Measurements from ENCODE around the gene SMAD4. TPM values are rescaled to one million over a fixed set of nuclear protein-coding genes. Genes with fewer than 3 reads are reported as not detected.
"Not testable (repeated sequence)": the region's sequence is repeated elsewhere in the genome, so short reads cannot be mapped to it uniquely, and the experiment has no call there.

SMAD4 gene
- total RNA-seq, 1 donor from 2014 or later: 87.2 TPM

- Mint-ChIP-seq H3K27ac (ENCODE audit: unreplicated experiment) (no peak overlapping the region), H3K4me1 (ENCODE audit: unreplicated experiment) (no peaks in the 10 kb centered on the region), H3K4me3 (ENCODE audit: unreplicated experiment) (no peak overlapping the region), H3K36me3 (ENCODE audit: low read depth, unreplicated experiment) (peaks cover 35% of the 10 kb centered on the region), H3K9me3 (ENCODE audit: unreplicated experiment) (no peaks in the 10 kb centered on the region), H3K27me3 (ENCODE audit: unreplicated experiment) (peaks cover 2% of the 10 kb centered on the region)
- TF ChIP-seq CTCF (IDR thresholded peaks at IDR 0.05; ENCODE audit: unreplicated experiment): no peak
- no peak for DNase-seq (ENCODE audit: low spot score)
Observed at GRCh38 chr18:51088410-51088809, 58.4 kb downstream of the SMAD4 start.

- Mint-ChIP-seq H3K9me3 (ENCODE audit: unreplicated experiment) (no peaks in the 10 kb centered on the region), H3K4me3 (ENCODE audit: unreplicated experiment) (no peak overlapping the region), H3K27ac (ENCODE audit: unreplicated experiment) (no peak overlapping the region), H3K27me3 (ENCODE audit: unreplicated experiment) (peaks cover 2% of the 10 kb centered on the region), H3K4me1 (ENCODE audit: unreplicated experiment) (no peaks in the 10 kb centered on the region), H3K36me3 (ENCODE audit: low read depth, unreplicated experiment) (peaks cover 35% of the 10 kb centered on the region)
- DNase-seq (ENCODE audit: low spot score): no peak
- no peak for TF ChIP-seq CTCF (IDR thresholded peaks at IDR 0.05; ENCODE audit: unreplicated experiment)
Observed at GRCh38 chr18:51089691-51090090, 59.7 kb downstream of the SMAD4 start.

- DNase-seq (ENCODE audit: low spot score): no peak
- Mint-ChIP-seq H3K9me3 (ENCODE audit: unreplicated experiment) (no peaks in the 10 kb centered on the region), H3K27me3 (ENCODE audit: unreplicated experiment) (no peaks in the 10 kb centered on the region), H3K27ac (ENCODE audit: unreplicated experiment) (no peak overlapping the region), H3K4me1 (ENCODE audit: unreplicated experiment) (no peaks in the 10 kb centered on the region), H3K36me3 (ENCODE audit: low read depth, unreplicated experiment) (peaks cover 22% of the 10 kb centered on the region), H3K4me3 (ENCODE audit: unreplicated experiment) (no peak overlapping the region)
- TF ChIP-seq CTCF (IDR thresholded peaks at IDR 0.05; ENCODE audit: unreplicated experiment): no peak
Observed at GRCh38 chr18:51091270-51091669, 61.3 kb downstream of the SMAD4 start.

- TF ChIP-seq CTCF (IDR thresholded peaks at IDR 0.05; ENCODE audit: unreplicated experiment): no peak
- no peak for DNase-seq (ENCODE audit: low spot score)
- Mint-ChIP-seq H3K27ac (ENCODE audit: unreplicated experiment) (no peak overlapping the region), H3K4me3 (ENCODE audit: unreplicated experiment) (no peak overlapping the region), H3K9me3 (ENCODE audit: unreplicated experiment) (no peaks in the 10 kb centered on the region), H3K36me3 (ENCODE audit: low read depth, unreplicated experiment) (peaks cover 14% of the 10 kb centered on the region), H3K4me1 (ENCODE audit: unreplicated experiment) (no peaks in the 10 kb centered on the region), H3K27me3 (ENCODE audit: unreplicated experiment) (no peaks in the 10 kb centered on the region)
Observed at GRCh38 chr18:51092117-51092516, 62.1 kb downstream of the SMAD4 start.

GRCh38 chr18:51092967-51093366 is 63.0 kb downstream of the SMAD4 start:
- H3K4me3 Mint-ChIP-seq (ENCODE audit: unreplicated experiment); DNase-seq (ENCODE audit: low spot score); H3K27ac Mint-ChIP-seq (ENCODE audit: unreplicated experiment); H3K9me3 Mint-ChIP-seq (ENCODE audit: unreplicated experiment); H3K36me3 Mint-ChIP-seq (ENCODE audit: low read depth, unreplicated experiment); H3K4me1 Mint-ChIP-seq (ENCODE audit: unreplicated experiment); H3K27me3 Mint-ChIP-seq (ENCODE audit: unreplicated experiment): not testable (repeated sequence)
